Measurements from ENCODE around the gene CDH11. TPM values are rescaled to one million over a fixed set of nuclear protein-coding genes. Genes with fewer than 3 reads are reported as not detected.

Gene CDH11
- total and polyA plus RNA-seq, 2 donors (not counting 1 experiment from before 2014, with no cell fraction given), result not detected

- no peak overlapping the region for H3K9ac ChIP-seq (ENCODE audit: low read length)
- Mint-ChIP-seq H3K27ac (no peak overlapping the region), H3K27me3 (no peaks in the 10 kb centered on the region), H3K4me3 (no peak overlapping the region), H3K9me3 (ENCODE audit: insufficient read depth) (peaks cover 2% of the 10 kb centered on the region), H3K4me1 (no peaks in the 10 kb centered on the region)
- no peaks in the 10 kb centered on the region for H3K79me2 ChIP-seq (ENCODE audit: control insufficient read depth, insufficient read depth, low read length)
- H3K4me3 ChIP-seq (ENCODE audit: control extremely low read depth in 1 of 5, extremely low read depth in 1 of 5, insufficient read depth in 1 of 5, low read depth in 2 of 5, low read length in 4 of 5), result no peak overlapping the region
- DNase-seq, result no peak
- no peaks in the 10 kb centered on the region for H3K36me3 ChIP-seq (replicated peaks in 1 of 2; ENCODE audit: control extremely low read depth in 1 of 2, control insufficient read depth in 1 of 2, extremely low read depth in 1 of 2, insufficient read depth in 2 of 2, low read length in 1 of 2)
- H3K4me2 ChIP-seq (replicated peaks; ENCODE audit: low read depth, low read length, poor library complexity, severe bottlenecking), result no peak overlapping the region
- no peak overlapping the region for H2AFZ ChIP-seq (ENCODE audit: insufficient read depth, low read depth, low read length, poor library complexity, severe bottlenecking)
- WGBS (ENCODE audit: insufficient coverage), result 100% methylated on average over 2 of the region's 3 CpGs
- no peaks in the 10 kb centered on the region for H3K9me3 ChIP-seq (ENCODE audit: control extremely low read depth in 1 of 3, control insufficient read depth in 2 of 3, insufficient read depth in 1 of 3, low read length in 2 of 3)
- H3K4me1 ChIP-seq (ENCODE audit: control insufficient read depth in 2 of 2, insufficient read depth in 2 of 2, low read length in 2 of 2), result no peaks in the 10 kb centered on the region
- ChIA-PET CTCF (no interaction called here), POLR2A (no interaction called here)
- TF ChIP-seq EZH2 (IDR thresholded peaks at IDR 0.05; ENCODE audit: borderline replicate concordance, insufficient read depth, low read depth, low read length, poor library complexity, severe bottlenecking), result no peak
- TF ChIP-seq, protein P1, sequence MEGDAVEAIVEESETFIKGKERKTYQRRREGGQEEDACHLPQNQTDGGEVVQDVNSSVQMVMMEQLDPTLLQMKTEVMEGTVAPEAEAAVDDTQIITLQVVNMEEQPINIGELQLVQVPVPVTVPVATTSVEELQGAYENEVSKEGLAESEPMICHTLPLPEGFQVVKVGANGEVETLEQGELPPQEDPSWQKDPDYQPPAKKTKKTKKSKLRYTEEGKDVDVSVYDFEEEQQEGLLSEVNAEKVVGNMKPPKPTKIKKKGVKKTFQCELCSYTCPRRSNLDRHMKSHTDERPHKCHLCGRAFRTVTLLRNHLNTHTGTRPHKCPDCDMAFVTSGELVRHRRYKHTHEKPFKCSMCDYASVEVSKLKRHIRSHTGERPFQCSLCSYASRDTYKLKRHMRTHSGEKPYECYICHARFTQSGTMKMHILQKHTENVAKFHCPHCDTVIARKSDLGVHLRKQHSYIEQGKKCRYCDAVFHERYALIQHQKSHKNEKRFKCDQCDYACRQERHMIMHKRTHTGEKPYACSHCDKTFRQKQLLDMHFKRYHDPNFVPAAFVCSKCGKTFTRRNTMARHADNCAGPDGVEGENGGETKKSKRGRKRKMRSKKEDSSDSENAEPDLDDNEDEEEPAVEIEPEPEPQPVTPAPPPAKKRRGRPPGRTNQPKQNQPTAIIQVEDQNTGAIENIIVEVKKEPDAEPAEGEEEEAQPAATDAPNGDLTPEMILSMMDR (IDR thresholded peaks at IDR 0.05), result no peak
- H3K27me3 ChIP-seq (replicated peaks in 1 of 4; ENCODE audit: control extremely low read depth in 1 of 4, control insufficient read depth in 3 of 4, insufficient read depth in 4 of 4, low read length in 3 of 4), result no peaks in the 10 kb centered on the region
- no peak for ATAC-seq (ENCODE audit: low read depth)
- intact Hi-C loops (cut with micrococcal nuclease), result no loop called here
- no peaks in the 10 kb centered on the region for H4K20me1 ChIP-seq (ENCODE audit: control insufficient read depth, insufficient read depth, low read length, poor library complexity, severe bottlenecking)
- no peak overlapping the region for H3K27ac ChIP-seq (ENCODE audit: low read length in 2 of 2)
Measured at GRCh38 chr16:64989050-64989449, 132.8 kb downstream of the CDH11 start.

GRCh38 chr16:64983963-64984362 lies 137.9 kb downstream of the CDH11 start:
- H3K36me3 ChIP-seq (replicated peaks in 1 of 2; ENCODE audit: control extremely low read depth in 1 of 2, control insufficient read depth in 1 of 2, extremely low read depth in 1 of 2, insufficient read depth in 2 of 2, low read length in 1 of 2), result no peaks in the 10 kb centered on the region
- no CpG with 5 or more reads among the region's 2 CpGs for WGBS (ENCODE audit: insufficient coverage)
- H3K4me3 ChIP-seq (ENCODE audit: control extremely low read depth in 1 of 5, extremely low read depth in 1 of 5, insufficient read depth in 1 of 5, low read depth in 2 of 5, low read length in 4 of 5), result no peak overlapping the region
- H3K79me2 ChIP-seq (ENCODE audit: control insufficient read depth, insufficient read depth, low read length), result no peaks in the 10 kb centered on the region
- intact Hi-C loops (cut with micrococcal nuclease), result no loop called here
- no peak overlapping the region for H3K4me3 Mint-ChIP-seq
- ChIA-PET CTCF (no interaction called here), POLR2A (no interaction called here)
- no peaks in the 10 kb centered on the region for H3K4me1 Mint-ChIP-seq
- H3K9me3 Mint-ChIP-seq (ENCODE audit: insufficient read depth), result peaks cover 7% of the 10 kb centered on the region
- no peak overlapping the region for H3K27ac Mint-ChIP-seq
- no peaks in the 10 kb centered on the region for H3K9me3 ChIP-seq (ENCODE audit: control extremely low read depth in 1 of 3, control insufficient read depth in 2 of 3, insufficient read depth in 1 of 3, low read length in 2 of 3)
- H3K4me2 ChIP-seq (replicated peaks; ENCODE audit: low read depth, low read length, poor library complexity, severe bottlenecking), result no peak overlapping the region
- no peak overlapping the region for H2AFZ ChIP-seq (ENCODE audit: insufficient read depth, low read depth, low read length, poor library complexity, severe bottlenecking)
- no peaks in the 10 kb centered on the region for H3K4me1 ChIP-seq (ENCODE audit: control insufficient read depth in 2 of 2, insufficient read depth in 2 of 2, low read length in 2 of 2)
- ATAC-seq (ENCODE audit: low read depth), result no peak
- H3K27me3 Mint-ChIP-seq, result no peaks in the 10 kb centered on the region
- H3K9ac ChIP-seq (ENCODE audit: low read length), result no peak overlapping the region
- H3K27ac ChIP-seq (ENCODE audit: low read length in 2 of 2), result no peak overlapping the region
- TF ChIP-seq, protein P1 (IDR thresholded peaks at IDR 0.05), result no peak
- TF ChIP-seq EZH2 (IDR thresholded peaks at IDR 0.05; ENCODE audit: borderline replicate concordance, insufficient read depth, low read depth, low read length, poor library complexity, severe bottlenecking), result no peak
- DNase-seq, result no peak
- H4K20me1 ChIP-seq (ENCODE audit: control insufficient read depth, insufficient read depth, low read length, poor library complexity, severe bottlenecking), result no peaks in the 10 kb centered on the region
- no peaks in the 10 kb centered on the region for H3K27me3 ChIP-seq (replicated peaks in 1 of 4; ENCODE audit: control extremely low read depth in 1 of 4, control insufficient read depth in 3 of 4, insufficient read depth in 4 of 4, low read length in 3 of 4)

All from B cell (primary cell).